T-helper 2 cell (primary cell): ENCODE measurements around the gene P2RX6.

ENCODE experiments used
- DNase-seq, 5 experiments: peaks; one replicate each; pipeline versions ENCODE4 v3.0.0 to v3.0.0-alpha.2; 2012 to 2022

P2RX6 gene

GRCh38 chr22:20979940-20980453 is 35.0 kb upstream of the P2RX6 start:
- no peak for DNase-seq

DNA sequence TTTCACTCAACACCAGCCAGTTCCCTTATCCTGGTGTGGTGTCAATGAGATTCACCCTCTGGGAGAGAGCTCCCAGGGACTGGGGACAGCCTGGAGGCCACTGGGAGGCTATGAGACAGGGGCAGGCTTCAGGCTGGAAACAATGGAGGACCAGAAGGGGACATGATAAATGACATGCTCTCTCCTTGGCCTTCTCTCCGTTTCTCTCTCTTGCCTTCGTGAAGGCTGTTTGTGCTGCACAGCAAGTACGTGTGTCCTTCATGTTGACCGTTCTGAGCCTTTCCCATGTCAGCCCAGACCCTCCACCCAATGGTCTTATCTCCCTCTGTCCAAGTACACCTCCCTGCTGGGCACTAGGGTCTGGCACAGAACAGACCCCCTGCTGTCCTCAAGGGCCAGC is 34.4 kb upstream of the P2RX6 start:
- DNase-seq: no peak

- no peak for DNase-seq
Measured at GRCh38 chr22:20980938-20981722, 33.8 kb upstream of the P2RX6 start.

DNA sequence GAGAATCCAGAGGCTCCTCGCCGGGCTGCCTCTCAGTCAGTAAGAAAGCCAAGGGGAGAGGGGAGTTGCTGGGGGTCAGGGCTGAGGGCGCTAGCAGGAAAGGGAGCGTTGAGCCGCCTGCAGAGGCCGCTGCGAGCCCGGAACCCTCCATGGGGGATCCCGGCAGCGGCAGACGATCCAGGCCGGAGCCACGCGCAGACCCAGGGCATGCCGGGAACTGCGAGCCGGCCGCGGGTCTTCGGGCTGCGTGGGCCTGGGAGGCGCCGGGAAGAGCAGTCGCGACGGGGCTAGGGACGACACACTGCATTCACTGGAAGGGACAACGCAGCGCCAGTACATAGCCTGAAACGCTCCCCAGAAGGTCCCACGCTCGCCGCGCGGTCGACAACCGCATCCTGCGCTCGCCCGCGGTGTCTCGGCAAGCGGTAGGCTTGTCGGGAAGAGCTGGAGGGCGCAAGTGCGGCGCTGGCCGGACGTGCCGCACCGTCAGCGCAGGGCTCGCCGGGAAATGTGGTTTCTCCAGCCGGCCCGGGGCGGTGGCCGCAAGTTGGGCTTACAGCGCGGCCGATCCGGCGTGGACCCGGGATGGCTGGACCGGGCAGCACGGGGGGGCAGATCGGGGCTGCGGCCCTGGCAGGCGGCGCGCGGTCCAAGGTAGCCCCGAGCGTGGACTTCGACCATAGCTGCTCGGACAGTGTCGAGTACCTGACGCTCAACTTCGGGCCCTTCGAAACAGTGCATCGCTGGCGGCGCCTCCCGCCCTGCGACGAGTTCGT is 33.0 kb upstream of the P2RX6 start, which contains the start of gene LZTR1:
TSS of gene LZTR1 (plus strand) at position 511 of the 776 bp plus-strand sequence. CDS start at position 586, 75 bp downstream.
- peak; percentile 25 to 80 (median 54) for DNase-seq

- DNase-seq: no peak
Measured at GRCh38 chr22:20982563-20982882, 32.4 kb upstream of the P2RX6 start.

GRCh38 chr22:20983081-20983771 is 31.7 kb upstream of the P2RX6 start:
- DNase-seq: no peak

DNA sequence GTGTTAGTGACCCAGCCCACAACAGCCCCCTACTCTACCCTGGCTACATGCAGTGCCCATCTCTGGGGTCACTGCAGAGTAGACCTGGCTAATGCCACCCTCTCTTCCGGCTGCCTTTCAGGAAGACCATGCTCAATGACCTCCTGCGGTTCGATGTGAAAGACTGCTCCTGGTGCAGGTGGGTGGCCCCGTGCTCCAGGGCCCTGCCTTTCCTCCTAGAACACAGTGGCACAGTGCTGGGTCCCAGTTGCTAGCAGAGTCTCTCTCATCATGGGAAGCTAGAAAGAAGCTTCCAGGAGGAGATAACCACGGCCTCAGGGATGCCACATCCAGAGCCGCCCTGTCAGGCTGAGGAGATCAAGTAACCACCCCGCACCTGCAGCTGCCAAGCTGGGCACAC is 29.2 kb upstream of the P2RX6 start:
- no peak for DNase-seq

GRCh38 chr22:20986365-20986764 is 28.6 kb upstream of the P2RX6 start:
- DNase-seq: no peak

- no peak for DNase-seq
Measured at GRCh38 chr22:20987375-20987774, 27.6 kb upstream of the P2RX6 start.

- no peak for DNase-seq
Measured at GRCh38 chr22:20988573-20989322, 26.2 kb upstream of the P2RX6 start.

GRCh38 chr22:20989323-20990138 is 25.4 kb upstream of the P2RX6 start:
- DNase-seq: no peak

- no peak for DNase-seq
Measured at GRCh38 chr22:20990184-20991180, 24.5 kb upstream of the P2RX6 start.

DNA sequence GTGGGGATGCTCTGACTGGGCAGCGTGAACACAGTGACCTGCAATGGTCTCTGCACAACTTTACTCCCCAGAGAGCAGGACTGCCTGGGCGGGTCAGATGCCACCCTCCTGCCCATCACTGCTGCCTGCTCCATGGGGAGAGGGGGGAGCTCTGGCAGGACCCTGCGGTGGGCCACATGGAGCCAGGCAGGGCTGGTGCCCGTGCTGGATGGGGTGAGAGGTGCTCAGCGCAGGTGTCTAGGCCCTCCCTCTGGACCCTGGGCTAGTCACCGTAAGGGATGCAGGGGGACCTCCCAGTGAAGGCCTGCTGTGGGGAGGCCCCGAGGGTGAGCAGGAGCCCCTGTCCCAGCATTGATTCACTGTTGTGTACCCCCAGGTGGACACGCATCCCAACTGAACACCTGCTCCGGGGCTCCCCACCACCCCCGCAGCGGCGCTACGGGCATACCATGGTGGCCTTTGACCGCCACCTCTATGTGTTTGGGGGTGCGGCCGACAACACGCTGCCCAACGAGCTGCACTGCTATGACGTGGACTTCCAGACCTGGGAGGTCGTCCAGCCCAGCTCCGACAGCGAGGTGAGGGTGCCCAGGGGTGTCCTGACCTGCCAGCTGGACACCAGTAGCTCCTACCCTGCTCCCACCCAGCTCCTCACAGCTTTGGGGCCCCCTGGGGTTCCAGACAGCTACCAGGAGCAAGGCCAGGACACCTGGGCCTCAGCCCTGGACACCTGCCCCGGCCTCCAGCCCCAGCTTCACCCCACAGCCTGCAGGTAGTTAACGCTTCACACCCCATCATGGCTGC is 23.5 kb upstream of the P2RX6 start:
- DNase-seq: no peak

DNA sequence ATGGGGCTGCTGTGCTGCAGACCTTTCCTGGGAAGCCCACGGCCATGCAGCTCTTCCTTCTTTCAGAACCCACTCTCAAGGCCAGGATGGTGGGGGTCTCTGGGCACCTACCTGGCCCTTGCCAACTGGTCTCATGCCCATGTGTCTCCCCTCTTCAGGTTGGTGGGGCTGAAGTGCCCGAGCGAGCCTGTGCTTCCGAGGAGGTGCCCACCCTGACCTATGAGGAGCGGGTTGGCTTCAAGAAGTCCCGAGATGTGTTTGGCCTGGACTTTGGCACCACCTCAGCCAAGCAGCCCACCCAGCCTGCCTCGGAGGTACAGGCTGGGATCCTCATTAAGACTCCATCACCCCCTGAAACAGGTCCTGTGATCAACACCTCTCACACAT is 22.9 kb upstream of the P2RX6 start:
- DNase-seq: no peak

DNA sequence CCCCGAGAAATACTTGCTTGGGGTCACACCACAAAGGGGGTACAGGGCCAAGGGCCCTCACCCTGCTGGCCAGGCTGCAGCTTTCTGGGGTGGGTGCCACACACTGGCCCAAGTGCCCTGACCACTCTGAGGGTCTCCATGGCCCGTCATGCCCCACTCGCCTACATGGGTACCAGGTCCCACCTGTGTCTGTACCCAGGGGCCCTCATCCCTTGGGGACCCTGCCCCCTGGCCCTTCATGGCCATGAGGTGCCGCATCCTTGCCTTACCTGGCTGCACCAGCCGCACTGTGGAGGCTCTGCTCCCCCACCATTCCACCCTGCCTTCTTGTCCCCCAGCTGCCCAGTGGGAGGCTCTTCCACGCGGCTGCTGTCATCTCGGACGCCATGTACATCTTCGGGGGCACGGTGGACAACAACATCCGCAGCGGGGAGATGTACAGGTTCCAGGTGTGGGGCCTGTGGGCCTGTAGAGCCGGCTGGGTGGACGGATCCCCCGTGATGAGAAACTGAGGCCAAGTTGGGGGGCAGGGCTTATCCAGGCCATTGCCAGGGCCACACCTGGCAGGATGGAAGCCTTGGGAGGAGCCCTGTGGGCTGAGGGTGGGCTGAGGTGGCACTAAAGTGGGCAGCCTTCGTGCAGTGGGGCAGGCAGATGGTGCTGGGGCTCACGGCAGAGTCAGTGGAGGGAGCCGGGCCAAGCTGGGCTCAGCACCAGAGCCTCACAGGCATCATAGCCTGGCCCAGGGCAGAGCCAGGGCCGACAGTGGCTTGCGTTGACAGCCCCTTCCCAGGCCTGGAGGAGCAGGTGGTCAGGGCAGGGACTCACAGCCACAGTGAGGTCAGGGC is 22.3 kb upstream of the P2RX6 start:
- no peak for DNase-seq

GRCh38 chr22:20993304-20994127 is 21.4 kb upstream of the P2RX6 start:
- no peak for DNase-seq

GRCh38 chr22:20994128-20994901 is 20.6 kb upstream of the P2RX6 start:
- no peak for DNase-seq
